ENCODE data around the gene CDH6.
"Not testable (repeated sequence)": the region's sequence is repeated elsewhere in the genome, so short reads cannot be mapped to it uniquely, and the experiment has no call there.

Gene CDH6

GRCh38 chr5:31303688-31304087 lies 110.2 kb downstream of the CDH6 start:
- Histone ChIP-seq H3K4me3 (no peak overlapping the region), H3K27ac (no peak overlapping the region)

- H3K4me3 ChIP-seq: no peak overlapping the region
- H3K27ac ChIP-seq: no peak overlapping the region
Measured at GRCh38 chr5:31317665-31318064, 124.2 kb downstream of the CDH6 start.

GRCh38 chr5:31319335-31319734 lies 125.8 kb downstream of the CDH6 start:
- H3K4me3 ChIP-seq: no peak overlapping the region
- H3K27ac ChIP-seq: no peak overlapping the region

GRCh38 chr5:31322946-31323345 lies 129.5 kb downstream of the CDH6 start:
- Histone ChIP-seq H3K27ac (no peak overlapping the region), H3K4me3 (no peak overlapping the region)

GRCh38 chr5:31324842-31325241 lies 131.4 kb downstream of the CDH6 start:
- H3K4me3 ChIP-seq: no peak overlapping the region
- H3K27ac ChIP-seq: no peak overlapping the region

- Histone ChIP-seq H3K4me3 (no peak overlapping the region), H3K27ac (no peak overlapping the region)
Measured at GRCh38 chr5:31328040-31328733, 134.7 kb downstream of the CDH6 start.

GRCh38 chr5:31329715-31330114 lies 136.2 kb downstream of the CDH6 start:
- Histone ChIP-seq H3K27ac (no peak overlapping the region), H3K4me3 (no peak overlapping the region)

- Histone ChIP-seq H3K4me3 (no peak overlapping the region), H3K27ac (no peak overlapping the region)
Measured at GRCh38 chr5:31332160-31332559, 138.7 kb downstream of the CDH6 start.

GRCh38 chr5:31333475-31333874 lies 140.0 kb downstream of the CDH6 start:
- no peak overlapping the region for H3K27ac ChIP-seq
- H3K4me3 ChIP-seq: no peak overlapping the region

- no peak overlapping the region for H3K4me3 ChIP-seq
- H3K27ac ChIP-seq: no peak overlapping the region
Measured at GRCh38 chr5:31334061-31334860, 140.8 kb downstream of the CDH6 start.

- Histone ChIP-seq H3K27ac (no peak overlapping the region), H3K4me3 (no peak overlapping the region)
Measured at GRCh38 chr5:31335456-31335855, 142.0 kb downstream of the CDH6 start.

GRCh38 chr5:31343946-31344345 lies 150.5 kb downstream of the CDH6 start:
- no peak overlapping the region for H3K4me3 ChIP-seq

GRCh38 chr5:31346896-31347551 lies 153.5 kb downstream of the CDH6 start:
- Histone ChIP-seq H3K27ac (no peak overlapping the region), H3K4me3 (no peak overlapping the region)

More at GRCh38 chr5:31343946-31344345, 150.5 kb downstream of the CDH6 start:
- H3K27ac ChIP-seq: no peak overlapping the region

- H3K4me3 ChIP-seq: no peak overlapping the region
- no peak overlapping the region for H3K27ac ChIP-seq
Measured at GRCh38 chr5:31347552-31347905, 154.0 kb downstream of the CDH6 start.

GRCh38 chr5:31350395-31350794 lies 156.9 kb downstream of the CDH6 start:
- Histone ChIP-seq H3K4me3 (no peak overlapping the region), H3K27ac (no peak overlapping the region)

GRCh38 chr5:31355337-31355736 lies 161.9 kb downstream of the CDH6 start:
- Histone ChIP-seq H3K27ac (no peak overlapping the region), H3K4me3 (no peak overlapping the region)

GRCh38 chr5:31357038-31357437 lies 163.6 kb downstream of the CDH6 start:
- H3K27ac ChIP-seq: no peak overlapping the region
- no peak overlapping the region for H3K4me3 ChIP-seq

GRCh38 chr5:31359839-31360238 lies 166.4 kb downstream of the CDH6 start:
- Histone ChIP-seq H3K4me3 (no peak overlapping the region), H3K27ac (no peak overlapping the region)

- no peak overlapping the region for H3K4me3 ChIP-seq
- no peak overlapping the region for H3K27ac ChIP-seq
Measured at GRCh38 chr5:31361234-31361633, 167.7 kb downstream of the CDH6 start.

- not testable (repeated sequence) for H3K27ac ChIP-seq
Measured at GRCh38 chr5:31361704-31362528, 168.4 kb downstream of the CDH6 start.

More at GRCh38 chr5:31361704-31362528, 168.4 kb downstream of the CDH6 start:
- H3K4me3 ChIP-seq: not testable (repeated sequence)

All from skin epidermis (tissue), 12 donors.